Measurements from ENCODE around the gene MPC1L.
"Not testable (repeated sequence)": the region's sequence is repeated elsewhere in the genome, so short reads cannot be mapped to it uniquely, and the experiment has no call there.

- not testable (repeated sequence) for TF ChIP-seq CREB5 (CRISPR knock-in tag; IDR thresholded peaks at IDR 0.05; ENCODE audit: low read depth); ISL1 (CRISPR knock-in tag; IDR thresholded peaks at IDR 0.05); TCF4 (CRISPR knock-in tag; IDR thresholded peaks at IDR 0.05; ENCODE audit: borderline replicate concordance); ZNF8 (CRISPR knock-in tag; IDR thresholded peaks at IDR 0.05); ZC3H10 (CRISPR knock-in tag; IDR thresholded peaks at IDR 0.05); ZFP3 (CRISPR knock-in tag; IDR thresholded peaks at IDR 0.05); RARB (CRISPR knock-in tag; IDR thresholded peaks at IDR 0.05); BACH2 (CRISPR knock-in tag; IDR thresholded peaks at IDR 0.05; ENCODE audit: borderline replicate concordance); GLIS3 (CRISPR knock-in tag; IDR thresholded peaks at IDR 0.05); ZFP30 (CRISPR knock-in tag; IDR thresholded peaks at IDR 0.05); PATZ1 (CRISPR knock-in tag; IDR thresholded peaks at IDR 0.05; ENCODE audit: borderline replicate concordance)
Measured at GRCh38 chrX:40589616-40590321, 33.5 kb upstream of the MPC1L start.
